ENCODE results near the gene TCF12.

Gene TCF12

DNA sequence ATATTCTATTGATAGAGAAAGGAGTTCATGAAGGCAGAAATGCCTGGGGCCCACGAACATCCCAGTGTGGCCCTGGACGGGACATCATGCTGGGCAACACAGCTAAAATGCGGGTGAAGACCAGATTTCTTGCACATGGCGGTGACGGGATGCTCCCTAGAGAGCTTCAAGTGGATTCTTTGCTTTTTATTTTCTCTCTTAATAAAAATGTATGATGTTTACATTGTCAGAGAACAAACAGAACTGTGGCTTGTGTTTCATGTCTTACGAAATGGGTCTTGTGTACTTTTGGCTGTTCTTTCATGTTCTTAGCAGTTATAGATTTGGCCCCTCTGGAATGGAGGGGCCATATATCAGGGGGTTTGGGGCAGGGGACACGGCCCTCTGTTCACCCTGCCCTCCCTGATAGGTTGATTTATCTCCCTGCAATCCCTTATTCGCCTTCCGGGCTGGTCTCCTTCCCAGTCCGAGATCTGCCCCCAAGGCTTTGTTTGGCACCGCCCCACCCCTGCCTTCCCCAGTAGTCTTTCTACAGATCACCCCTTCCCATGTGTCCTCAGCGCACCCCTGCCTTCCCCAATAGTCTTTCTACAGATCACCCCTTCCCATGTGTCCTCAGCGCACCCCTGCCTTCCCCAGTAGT is 389.2 kb downstream of the TCF12 start:
- TF ChIP-seq ZBTB7A (IDR thresholded peaks at IDR 0.05; ENCODE audit: low read depth) (no peak), CEBPB (IDR thresholded peaks at IDR 0.05) (no peak), TEAD4 (IDR thresholded peaks at IDR 0.05) (no peak)

DNA sequence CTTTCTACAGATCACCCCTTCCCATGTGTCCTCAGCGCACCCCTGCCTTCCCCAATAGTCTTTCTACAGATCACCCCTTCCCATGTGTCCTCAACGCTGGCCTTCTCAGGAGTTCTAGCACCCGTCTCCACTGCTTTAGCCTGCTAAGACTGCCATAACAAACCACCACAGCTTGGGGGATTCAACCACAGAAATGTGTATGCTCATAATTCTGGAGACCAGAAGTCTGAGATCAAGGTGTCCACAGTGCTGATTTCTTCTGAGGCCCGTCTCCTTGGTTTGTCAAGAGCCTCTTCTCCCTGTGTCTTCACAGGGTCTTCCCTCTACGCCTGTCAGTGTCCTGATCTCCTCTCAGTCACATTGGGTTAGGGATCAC is 389.7 kb downstream of the TCF12 start:
- TF ChIP-seq EP300 (IDR thresholded peaks at IDR 0.05; ENCODE audit: borderline replicate concordance): no peak
- no peak for TF ChIP-seq ZBTB7A (IDR thresholded peaks at IDR 0.05; ENCODE audit: low read depth)
- TF ChIP-seq, protein P1, sequence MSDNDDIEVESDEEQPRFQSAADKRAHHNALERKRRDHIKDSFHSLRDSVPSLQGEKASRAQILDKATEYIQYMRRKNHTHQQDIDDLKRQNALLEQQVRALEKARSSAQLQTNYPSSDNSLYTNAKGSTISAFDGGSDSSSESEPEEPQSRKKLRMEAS (IDR thresholded peaks at IDR 0.05): no peak
- no peak for TF ChIP-seq FOXM1 (IDR thresholded peaks at IDR 0.05; ENCODE audit: borderline replicate concordance, low read depth)
- TF ChIP-seq CEBPB (IDR thresholded peaks at IDR 0.05): no peak

DNA sequence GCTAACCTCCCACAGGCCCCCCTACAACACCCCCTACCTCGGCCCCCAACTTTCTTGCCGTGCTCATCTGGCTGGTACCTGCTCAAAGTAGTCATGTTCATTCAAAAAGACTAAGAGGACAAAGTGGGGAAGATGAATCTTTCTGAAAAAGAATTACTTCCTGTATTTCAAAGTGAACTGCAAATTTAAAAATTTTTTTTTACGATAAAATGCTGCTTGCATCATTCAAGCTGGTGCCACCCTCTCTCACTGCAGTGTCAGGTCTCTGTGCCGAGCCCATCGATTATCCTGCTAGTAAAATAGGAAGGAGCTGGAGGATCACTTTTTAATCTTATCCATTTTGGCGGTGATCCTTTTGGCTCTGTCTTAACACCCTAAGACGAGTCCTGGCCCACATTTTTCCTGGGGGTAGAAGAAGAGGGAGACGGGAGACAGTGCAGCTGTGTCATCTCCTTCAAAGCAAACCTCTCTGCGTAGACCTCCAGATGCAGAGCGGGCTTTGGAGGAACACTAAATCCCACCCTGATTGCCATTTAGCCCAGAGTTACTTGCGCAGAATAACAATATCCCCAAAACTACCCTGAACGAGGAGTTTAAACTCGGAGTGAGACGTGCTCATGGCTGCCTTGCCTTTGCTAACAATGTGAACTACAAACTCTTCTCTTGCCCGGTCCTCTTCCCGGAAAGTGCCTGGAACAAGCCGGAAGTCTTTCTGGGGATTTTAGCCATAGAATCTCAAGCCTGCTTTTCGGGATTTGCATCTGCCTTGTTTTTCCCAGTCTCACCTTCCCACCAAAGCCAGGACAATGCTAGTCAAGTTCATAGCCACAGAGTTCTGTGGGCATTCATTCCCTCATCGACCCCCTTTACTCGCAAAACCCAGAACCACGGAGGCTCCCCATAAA is 391.7 kb downstream of the TCF12 start:
- TF ChIP-seq EGR1 (IDR thresholded peaks at IDR 0.05) (no peak), TAF1 (IDR thresholded peaks at IDR 0.05; ENCODE audit: low read depth) (no peak), FOXM1 (IDR thresholded peaks at IDR 0.05; ENCODE audit: borderline replicate concordance, low read depth) (no peak), ZBTB7A (IDR thresholded peaks at IDR 0.05; ENCODE audit: low read depth) (no peak), CREB1 (IDR thresholded peaks at IDR 0.05; ENCODE audit: low read depth) (no peak), EP300 (IDR thresholded peaks at IDR 0.05; ENCODE audit: borderline replicate concordance) (no peak), YY1 (IDR thresholded peaks at IDR 0.05; ENCODE audit: low read depth) (no peak), NFIC (IDR thresholded peaks at IDR 0.05) (no peak), RAD21 (IDR thresholded peaks at IDR 0.05; ENCODE audit: low read depth) (no peak), CEBPB (IDR thresholded peaks at IDR 0.05) (no peak)
- TF ChIP-seq, protein P1 (IDR thresholded peaks at IDR 0.05): no peak
- TF ChIP-seq, protein P2, sequence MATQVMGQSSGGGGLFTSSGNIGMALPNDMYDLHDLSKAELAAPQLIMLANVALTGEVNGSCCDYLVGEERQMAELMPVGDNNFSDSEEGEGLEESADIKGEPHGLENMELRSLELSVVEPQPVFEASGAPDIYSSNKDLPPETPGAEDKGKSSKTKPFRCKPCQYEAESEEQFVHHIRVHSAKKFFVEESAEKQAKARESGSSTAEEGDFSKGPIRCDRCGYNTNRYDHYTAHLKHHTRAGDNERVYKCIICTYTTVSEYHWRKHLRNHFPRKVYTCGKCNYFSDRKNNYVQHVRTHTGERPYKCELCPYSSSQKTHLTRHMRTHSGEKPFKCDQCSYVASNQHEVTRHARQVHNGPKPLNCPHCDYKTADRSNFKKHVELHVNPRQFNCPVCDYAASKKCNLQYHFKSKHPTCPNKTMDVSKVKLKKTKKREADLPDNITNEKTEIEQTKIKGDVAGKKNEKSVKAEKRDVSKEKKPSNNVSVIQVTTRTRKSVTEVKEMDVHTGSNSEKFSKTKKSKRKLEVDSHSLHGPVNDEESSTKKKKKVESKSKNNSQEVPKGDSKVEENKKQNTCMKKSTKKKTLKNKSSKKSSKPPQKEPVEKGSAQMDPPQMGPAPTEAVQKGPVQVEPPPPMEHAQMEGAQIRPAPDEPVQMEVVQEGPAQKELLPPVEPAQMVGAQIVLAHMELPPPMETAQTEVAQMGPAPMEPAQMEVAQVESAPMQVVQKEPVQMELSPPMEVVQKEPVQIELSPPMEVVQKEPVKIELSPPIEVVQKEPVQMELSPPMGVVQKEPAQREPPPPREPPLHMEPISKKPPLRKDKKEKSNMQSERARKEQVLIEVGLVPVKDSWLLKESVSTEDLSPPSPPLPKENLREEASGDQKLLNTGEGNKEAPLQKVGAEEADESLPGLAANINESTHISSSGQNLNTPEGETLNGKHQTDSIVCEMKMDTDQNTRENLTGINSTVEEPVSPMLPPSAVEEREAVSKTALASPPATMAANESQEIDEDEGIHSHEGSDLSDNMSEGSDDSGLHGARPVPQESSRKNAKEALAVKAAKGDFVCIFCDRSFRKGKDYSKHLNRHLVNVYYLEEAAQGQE (IDR thresholded peaks at IDR 0.05; ENCODE audit: low read depth): no peak
- TF ChIP-seq, protein P3, sequence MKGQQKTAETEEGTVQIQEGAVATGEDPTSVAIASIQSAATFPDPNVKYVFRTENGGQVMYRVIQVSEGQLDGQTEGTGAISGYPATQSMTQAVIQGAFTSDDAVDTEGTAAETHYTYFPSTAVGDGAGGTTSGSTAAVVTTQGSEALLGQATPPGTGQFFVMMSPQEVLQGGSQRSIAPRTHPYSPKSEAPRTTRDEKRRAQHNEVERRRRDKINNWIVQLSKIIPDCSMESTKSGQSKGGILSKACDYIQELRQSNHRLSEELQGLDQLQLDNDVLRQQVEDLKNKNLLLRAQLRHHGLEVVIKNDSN (IDR thresholded peaks at IDR 0.05): no peak

DNA sequence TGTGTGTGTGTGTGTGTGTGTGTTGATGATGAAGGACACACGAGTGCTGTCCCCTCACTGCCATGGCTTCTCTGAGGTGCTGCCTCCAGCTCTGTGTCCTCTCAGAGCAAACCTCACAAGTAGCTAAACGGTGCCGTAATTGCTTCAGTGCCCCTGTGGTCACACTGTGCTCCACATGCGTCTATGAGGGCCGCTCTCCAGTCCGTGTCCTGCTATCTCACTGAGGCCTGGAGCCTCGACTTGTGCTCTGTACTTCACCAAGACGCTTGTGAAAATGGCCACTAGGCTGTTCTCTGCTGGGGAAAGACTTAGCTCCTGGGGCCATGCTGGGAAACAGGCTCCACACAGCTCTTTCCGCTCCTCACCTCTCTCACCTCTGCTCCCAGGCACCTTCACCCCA is 392.4 kb downstream of the TCF12 start:
- no peak for TF ChIP-seq NFIC (IDR thresholded peaks at IDR 0.05)
- no peak for TF ChIP-seq EGR1 (IDR thresholded peaks at IDR 0.05)
- no peak for TF ChIP-seq ZBTB7A (IDR thresholded peaks at IDR 0.05; ENCODE audit: low read depth)
- TF ChIP-seq, protein P2 (IDR thresholded peaks at IDR 0.05; ENCODE audit: low read depth): no peak
- TF ChIP-seq, protein P3 (IDR thresholded peaks at IDR 0.05): no peak
- no peak for TF ChIP-seq CREB1 (IDR thresholded peaks at IDR 0.05; ENCODE audit: low read depth)
- TF ChIP-seq YY1 (IDR thresholded peaks at IDR 0.05; ENCODE audit: low read depth): no peak
- TF ChIP-seq TCF12 (IDR thresholded peaks at IDR 0.05; ENCODE audit: low read depth): no peak
- TF ChIP-seq EP300 (IDR thresholded peaks at IDR 0.05; ENCODE audit: borderline replicate concordance): no peak
- no peak for TF ChIP-seq FOXM1 (IDR thresholded peaks at IDR 0.05; ENCODE audit: borderline replicate concordance, low read depth)
- no peak for TF ChIP-seq CEBPB (IDR thresholded peaks at IDR 0.05)
- no peak for TF ChIP-seq RAD21 (IDR thresholded peaks at IDR 0.05; ENCODE audit: low read depth)
- no peak for TF ChIP-seq TAF1 (IDR thresholded peaks at IDR 0.05; ENCODE audit: low read depth)
- no peak for TF ChIP-seq TEAD4 (IDR thresholded peaks at IDR 0.05)
- TF ChIP-seq, protein P1 (IDR thresholded peaks at IDR 0.05): no peak

DNA sequence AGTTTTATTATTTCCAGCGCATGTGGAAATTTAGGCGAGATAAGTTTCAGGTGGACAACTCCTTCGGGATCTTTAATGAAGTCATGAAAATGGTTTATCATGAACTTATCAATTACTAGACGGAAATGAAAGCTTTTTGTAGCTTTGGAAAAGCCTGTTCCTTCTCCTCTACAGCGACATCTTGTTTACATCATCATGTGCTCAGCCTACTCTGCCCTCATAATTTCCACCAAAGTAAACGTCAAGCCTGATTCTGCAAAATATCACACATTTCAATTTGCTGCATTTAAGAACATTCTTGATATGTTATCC is 393.5 kb downstream of the TCF12 start:
- TF ChIP-seq RAD21 (IDR thresholded peaks at IDR 0.05; ENCODE audit: low read depth): no peak
- no peak for TF ChIP-seq EP300 (IDR thresholded peaks at IDR 0.05; ENCODE audit: borderline replicate concordance)
